Stimulated activated CD4-positive, alpha-beta T cell treated with anti-CD3 and anti-CD28 coated beads, Interleukin-4, amount 100 ng/mL, for 48 hours (primary cell): Measurements from ENCODE around the gene SPINDOC.

Experiments used
- DNase-seq, 2 donors: peaks; one replicate each; pipeline ENCODE4 v3.0.0-alpha.2; 2020; ENCODE audit warnings: low read depth in 2 of 2

SPINDOC gene

DNA sequence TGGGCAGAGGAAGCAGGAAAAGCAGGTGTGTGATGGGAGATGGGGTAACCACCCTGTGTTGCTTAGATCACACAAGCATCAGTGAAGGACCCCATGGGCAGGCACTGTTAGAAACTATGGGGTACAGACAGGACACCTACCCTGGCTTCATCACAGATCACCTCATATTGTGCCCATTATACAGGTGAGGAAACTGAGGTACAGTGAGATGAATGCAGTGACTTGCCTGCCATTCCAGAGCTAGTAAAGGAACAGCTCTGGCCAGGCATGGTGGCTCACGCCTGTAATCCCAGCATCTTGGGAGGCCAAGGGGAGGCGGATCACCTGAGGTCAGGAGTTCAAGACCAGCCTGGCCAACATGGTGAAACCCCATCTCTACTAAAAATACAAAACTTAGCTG, 19.8 kb downstream of the SPINDOC start:
- no peak for DNase-seq

DNA sequence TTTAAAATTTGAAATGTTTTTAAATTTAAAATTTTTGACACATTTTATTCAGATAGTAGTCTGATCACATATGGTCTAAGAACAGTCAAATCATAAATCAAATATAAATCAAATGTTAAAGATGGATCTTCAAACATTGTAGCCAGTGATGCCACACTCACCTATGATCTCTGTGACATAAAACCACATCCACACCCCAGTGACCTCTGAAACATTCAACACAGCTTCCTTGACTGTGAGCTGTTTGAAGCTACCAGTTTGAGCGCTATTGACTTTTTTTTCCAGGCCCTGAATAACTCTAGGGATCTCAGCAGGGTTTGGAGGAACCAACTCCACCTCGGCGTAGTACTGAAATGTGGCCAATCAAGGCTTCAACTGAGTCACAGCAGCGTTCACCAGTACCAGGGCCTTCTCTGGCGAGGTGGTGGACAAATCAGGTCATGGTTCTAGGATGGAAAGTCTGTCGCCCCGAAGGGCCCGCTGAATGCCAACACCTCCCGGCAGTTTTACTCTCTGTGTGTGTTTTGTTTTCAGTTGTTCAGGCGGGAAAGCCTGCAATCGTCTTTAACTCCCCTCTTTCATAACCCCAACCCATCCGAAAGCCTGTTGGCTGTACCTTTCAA, 21.4 kb downstream of the SPINDOC start:
- DNase-seq, result no peak

- no peak for DNase-seq
Observed at GRCh38 chr11:63835158-63835545, 21.9 kb downstream of the SPINDOC start.

DNA sequence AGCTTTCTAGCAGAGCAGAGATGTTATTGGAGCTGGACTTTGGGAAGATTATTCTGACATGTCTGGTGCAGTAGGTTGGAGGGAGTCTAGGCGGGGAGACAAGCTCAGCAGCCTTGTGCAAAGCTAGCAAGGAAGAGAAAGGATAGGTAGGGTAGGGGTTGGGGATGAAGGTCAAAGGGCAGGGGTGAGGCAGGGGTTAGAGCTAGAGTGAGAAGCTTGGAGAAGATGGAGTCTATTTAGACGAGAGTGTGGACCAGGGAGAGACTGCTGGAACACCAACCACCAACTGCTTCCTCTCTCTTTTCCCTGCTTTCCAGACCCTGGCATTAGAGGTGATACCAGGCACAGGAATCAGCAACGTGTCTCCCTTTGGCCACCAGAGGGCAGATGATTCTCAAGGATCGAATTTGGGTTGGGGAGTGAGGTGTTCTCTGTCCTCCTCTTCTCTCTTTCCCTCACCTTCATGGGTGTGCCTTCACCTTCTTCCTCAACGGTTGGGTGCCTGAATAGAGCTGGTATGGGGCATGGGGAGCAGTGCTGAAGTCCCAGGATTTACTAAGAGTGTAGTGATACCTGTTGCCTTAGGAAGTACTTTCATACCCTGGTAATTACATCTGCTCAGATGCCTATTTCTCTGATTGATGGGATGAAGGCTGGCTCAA, 23.9 kb downstream of the SPINDOC start:
- DNase-seq, result peak; percentile 58 to 60

DNA sequence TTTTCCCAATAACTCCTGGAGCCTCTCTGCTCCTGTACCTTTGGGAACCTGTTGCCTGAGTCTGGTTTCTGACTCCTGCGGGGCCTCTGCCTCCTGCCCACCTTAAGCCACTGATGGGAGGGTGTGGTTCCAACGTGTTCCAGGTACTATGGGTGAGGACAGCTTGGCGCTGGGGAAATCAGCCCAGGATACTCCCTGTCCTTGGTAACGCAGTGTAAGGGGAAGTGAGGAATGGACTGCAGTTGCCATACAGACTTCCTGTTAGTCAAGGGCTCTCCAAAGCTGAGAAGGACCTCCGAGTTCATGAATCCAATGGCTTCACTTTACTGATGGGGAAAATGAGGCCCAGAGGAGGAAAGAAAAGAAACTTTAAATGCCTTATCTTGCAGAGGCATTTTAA, 24.5 kb downstream of the SPINDOC start:
- no peak for DNase-seq

DNA sequence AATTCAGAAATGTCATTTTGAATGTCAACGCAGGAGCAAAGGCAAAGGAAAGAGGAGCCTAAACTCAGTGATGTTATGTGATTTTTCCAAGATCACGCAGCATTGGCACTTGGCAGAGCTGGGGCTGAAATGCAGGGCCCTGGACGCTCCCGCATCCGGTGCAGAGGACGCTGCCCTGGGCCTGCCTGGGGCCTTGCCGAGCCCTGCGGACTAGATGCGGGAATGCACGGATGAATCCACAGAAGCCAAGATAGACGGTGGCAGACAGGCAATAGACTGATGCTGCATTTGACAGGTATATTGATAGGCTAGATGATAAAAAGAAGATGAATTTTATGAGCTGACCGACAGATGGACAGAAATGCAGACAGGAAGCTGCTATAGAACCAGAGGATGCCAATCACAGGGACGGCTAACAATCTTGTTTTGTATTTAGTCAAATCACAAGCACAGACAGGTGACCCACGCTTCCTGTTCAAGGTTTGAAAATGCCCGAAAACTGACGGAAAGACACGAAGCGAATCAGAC, 25.0 kb downstream of the SPINDOC start:
- DNase-seq, result no peak

DNA sequence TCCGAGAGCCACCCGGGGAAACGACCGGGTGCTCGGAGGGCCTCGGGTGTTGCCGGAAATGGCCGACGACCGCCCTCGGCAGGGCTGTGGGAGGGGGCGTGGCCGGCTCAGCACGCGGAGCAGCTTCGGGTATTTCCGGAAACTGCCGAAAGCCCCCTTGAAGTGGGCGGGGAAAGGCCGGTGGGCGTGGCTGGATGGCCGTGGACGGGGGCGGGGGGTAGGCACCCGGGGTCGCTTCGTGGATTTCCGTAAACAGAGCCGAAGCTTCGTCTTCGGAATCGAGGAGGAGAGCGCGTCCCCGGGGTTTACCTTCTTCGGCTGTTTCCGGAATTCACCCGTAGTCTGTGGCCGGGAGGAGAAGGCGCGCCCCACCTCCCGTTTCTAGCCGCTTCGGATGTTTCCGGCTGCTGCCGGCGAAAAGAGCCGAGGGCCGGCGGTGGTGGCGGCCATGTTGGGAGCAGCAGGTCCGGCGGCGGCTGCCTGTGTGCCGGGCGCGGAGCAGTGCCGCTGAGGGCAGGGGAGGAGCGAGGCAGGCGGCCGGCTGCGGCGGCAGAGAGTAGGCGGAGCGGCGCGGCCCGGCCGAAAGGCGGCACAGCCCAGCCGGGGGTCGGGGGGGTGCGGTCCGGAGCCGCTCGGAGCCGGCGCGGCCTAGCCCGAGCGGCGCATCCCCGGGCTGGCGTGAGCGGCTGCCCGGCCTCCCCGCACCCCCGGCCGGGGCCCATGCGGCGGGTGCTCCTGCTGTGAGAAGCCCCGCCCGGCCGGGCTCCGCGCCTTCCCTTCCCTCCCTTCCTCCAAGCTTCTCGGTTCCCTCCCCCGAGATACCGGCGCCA, 25.6 kb downstream of the SPINDOC start, which contains the start of gene MARK2:
Gene MARK2 (plus strand): TSS at position 433 of the 830 bp plus-strand sequence. CDS start 397 bp downstream, at position 830.
- DNase-seq, result peak; percentile 99 to 100

DNA sequence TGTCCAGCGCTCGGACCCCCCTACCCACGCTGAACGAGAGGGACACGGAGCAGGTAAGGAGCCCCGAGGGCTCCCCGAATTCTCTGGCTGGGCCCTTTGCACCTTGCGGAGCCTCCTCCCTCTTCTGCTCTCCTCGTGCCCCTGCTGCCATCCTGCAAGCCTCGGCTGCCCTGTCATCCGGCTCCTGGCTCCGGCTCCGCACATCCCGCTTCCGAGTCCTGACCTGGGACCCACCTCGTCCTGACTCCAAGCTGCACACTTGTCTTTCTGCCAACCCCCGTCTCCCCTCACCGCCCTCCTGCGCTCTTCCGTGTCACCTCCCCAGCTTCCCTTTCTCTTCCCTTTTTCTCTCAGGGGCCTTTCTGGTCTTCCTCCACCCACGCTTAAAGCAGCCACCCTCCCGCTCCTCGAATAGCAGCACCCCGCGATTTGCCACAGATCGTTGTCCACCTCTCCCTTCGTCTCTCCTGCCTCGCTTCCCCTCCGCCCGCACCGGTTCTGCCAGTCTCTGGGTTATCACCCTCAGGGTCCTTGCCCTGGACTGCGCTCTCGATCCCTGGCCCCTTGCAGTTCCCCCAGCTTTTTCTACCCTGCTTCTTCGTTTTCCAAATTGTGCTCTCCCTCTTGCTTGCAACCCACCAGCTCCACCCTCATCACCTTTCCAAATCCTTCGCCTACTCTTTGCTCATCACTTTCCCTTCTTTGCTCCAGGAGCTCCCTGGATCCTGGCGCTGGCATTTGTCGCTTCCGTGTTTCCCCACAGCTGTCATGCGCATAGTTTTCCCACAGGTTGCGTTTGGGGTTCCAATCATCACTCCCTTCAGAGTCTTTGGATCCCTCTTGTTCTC, 26.5 kb downstream of the SPINDOC start:
- peak in 1 of 2 donors; percentile 22 for DNase-seq

DNA sequence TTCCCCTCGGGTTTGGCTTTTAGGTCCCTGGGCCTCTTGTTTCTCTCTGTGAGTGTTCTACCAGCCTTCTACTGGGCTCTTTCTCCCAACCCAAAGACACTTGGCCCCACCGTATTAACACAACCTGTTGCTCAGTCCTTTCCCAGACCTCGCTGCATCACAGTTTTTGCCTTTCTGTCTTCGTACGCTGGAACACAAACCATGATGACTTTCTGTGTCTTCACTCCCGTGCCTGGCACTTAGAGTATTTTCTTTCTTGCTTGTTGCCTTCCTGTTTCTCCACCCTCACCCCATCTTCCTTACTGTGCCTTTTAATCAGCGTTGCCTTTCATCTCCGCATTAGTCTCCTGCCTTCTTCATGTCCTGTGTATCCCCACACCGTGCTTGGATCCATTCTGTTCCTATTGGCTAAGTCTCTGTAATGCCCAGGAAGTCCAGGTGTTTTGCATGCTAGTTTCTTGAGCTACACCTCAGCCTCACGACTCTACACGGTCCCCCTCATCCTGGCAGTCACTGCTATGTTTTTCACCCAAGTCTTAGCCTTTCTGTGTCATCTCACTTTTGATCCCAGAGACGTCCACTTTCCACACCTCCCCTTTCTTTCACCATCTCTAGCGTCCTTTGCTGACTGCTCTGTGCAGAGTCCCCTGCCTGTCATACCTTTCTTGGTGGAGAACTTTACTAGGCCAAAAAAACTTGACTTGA, 27.3 kb downstream of the SPINDOC start:
- DNase-seq, result no peak

- no peak for DNase-seq
Observed at GRCh38 chr11:63841554-63841953, 28.3 kb downstream of the SPINDOC start.

DNA sequence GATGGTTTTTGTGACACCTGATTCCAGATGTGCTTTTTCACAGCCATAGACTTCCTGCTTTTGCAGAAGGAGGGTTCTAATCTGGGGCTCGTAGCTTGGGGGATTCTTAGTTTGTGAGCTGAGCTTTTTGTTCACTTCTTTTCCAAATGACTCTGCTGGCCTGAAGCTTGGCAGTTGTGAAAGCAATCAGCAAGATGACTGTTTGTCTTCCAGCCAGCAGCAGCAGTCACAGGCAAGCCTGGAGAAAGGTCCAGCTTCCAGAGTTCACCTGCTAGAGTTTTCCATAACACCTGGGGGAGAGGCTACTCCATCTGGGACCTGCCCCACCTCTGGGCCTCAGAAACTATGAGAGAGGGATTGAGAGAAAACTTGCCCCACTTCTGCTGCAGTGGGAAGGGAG, 29.8 kb downstream of the SPINDOC start:
- no peak for DNase-seq

- no peak for DNase-seq
Observed at GRCh38 chr11:63844836-63845235, 31.6 kb downstream of the SPINDOC start.

DNA sequence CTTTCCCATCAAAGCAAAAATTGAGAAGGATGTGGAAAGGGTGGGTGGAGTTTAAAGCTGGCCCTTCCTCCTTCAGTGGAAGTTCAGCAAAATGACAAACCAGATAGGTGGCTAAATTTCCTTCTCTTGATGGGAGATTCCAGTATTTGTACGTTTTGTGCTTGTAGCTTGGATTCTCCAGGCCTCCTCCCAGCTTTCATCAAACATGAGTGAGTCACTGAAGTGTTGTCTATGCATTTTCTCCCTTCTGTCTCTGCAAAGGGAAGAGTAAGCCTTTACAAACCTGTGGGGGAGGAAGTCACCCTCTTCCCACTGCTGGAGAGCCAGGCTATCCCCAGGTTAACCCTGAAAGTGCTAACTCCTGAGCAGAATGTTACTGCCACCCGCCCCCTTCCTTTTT, 32.0 kb downstream of the SPINDOC start:
- DNase-seq, result no peak

GRCh38 chr11:63845911-63846310, 32.7 kb downstream of the SPINDOC start:
- DNase-seq, result no peak

- no peak for DNase-seq
Observed at GRCh38 chr11:63846897-63847296, 33.6 kb downstream of the SPINDOC start.

- DNase-seq, result no peak
Observed at GRCh38 chr11:63847363-63847762, 34.1 kb downstream of the SPINDOC start.

DNA sequence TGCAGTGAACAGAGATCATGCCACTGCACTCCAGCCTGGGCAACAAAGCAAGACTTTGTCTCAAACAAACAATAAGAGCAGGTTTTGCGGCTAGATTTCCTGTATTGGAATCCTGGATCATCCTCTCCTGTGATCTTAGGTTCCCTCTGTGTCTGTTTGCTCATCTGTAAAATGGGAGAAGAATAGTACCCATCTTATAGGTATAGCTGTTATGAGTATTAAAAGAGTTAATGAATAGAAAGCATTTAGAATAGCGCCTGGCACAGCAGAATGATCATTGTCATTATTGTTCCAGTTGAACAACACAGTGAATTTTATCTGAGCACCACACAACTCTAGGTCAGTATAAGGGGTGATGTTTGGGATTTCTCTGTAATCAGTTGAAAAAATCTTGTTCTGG, 36.4 kb downstream of the SPINDOC start:
- DNase-seq, result no peak

- no peak for DNase-seq
Observed at GRCh38 chr11:63850920-63851319, 37.7 kb downstream of the SPINDOC start.

GRCh38 chr11:63851364-63851763, 38.1 kb downstream of the SPINDOC start:
- no peak for DNase-seq

GRCh38 chr11:63853476-63853875, 40.2 kb downstream of the SPINDOC start:
- DNase-seq, result no peak

DNA sequence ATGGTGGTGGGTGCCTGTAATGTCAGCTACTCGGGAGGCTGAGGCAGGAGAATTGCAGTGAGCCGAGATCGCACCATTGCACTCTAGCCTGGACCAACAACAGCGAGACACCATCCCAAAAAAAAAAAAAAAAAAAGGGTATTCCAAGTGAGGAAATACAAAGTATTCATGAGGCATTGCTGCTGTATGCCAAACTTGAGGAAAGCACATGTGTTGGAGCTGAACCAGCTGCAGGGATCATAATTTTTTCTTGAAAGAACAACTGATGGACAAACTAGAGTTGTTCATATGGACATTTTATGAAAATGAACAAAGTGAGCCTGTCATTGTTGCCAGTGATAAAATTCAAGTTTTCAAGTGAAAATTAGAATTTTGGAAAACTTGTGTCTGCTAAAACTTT, 41.4 kb downstream of the SPINDOC start:
- no peak for DNase-seq
